HUES64 (cell line): ENCODE results near the gene RHBDF1.
"Not testable (repeated sequence)": the region's sequence is repeated elsewhere in the genome, so short reads cannot be mapped to it uniquely, and the experiment has no call there.

Source experiments
- H3K27ac ChIP-seq: 2 replicates; pipeline ENCODE4 v1.7.0; 2013; ENCODE audit warnings: low read depth, low read length, inconsistent platforms
- H3K27me3 ChIP-seq: 2 replicates; pipeline ENCODE4 v1.6.1; 2013; ENCODE audit warnings: mild to moderate bottlenecking, low read length; ENCODE audit not compliant: insufficient read depth
- H3K36me3 ChIP-seq: 2 replicates; pipeline ENCODE4 v1.6.1; 2013; ENCODE audit warnings: mild to moderate bottlenecking, low read length; ENCODE audit not compliant: insufficient read depth
- H3K4me1 ChIP-seq: 2 replicates; pipeline ENCODE4 v1.6.1; 2013; ENCODE audit warnings: mild to moderate bottlenecking, low read length, moderate library complexity; ENCODE audit not compliant: insufficient read depth
- H3K4me3 ChIP-seq: 2 replicates; pipeline ENCODE4 v1.5.1; 2013; ENCODE audit warnings: mild to moderate bottlenecking, low read length, moderate library complexity
- H3K9ac ChIP-seq: 2 replicates; pipeline ENCODE4 v1.6.1; 2013; ENCODE audit warnings: mild to moderate bottlenecking, low read depth, low read length
- H3K9me3 ChIP-seq: 2 replicates; pipeline ENCODE4 v1.6.1; 2013; ENCODE audit warnings: low read depth, low read length; ENCODE audit not compliant: insufficient read depth
- WGBS: fragments of 150-250, 120-280 bp; methylation state at CpG from one replicate; pipeline ENCODE4 v1.1.7; 2013; ENCODE audit warnings: missing lambda C conversion rate; 5-methylcytosine and 5-hydroxymethylcytosine counted together

Gene RHBDF1

GRCh38 chr16:38941-39892 lies 33.2 kb downstream of the RHBDF1 start:
- no peak overlapping the region for H3K4me3 ChIP-seq
- H3K9ac ChIP-seq = no peak overlapping the region
- no peaks in the 10 kb centered on the region for H3K4me1 ChIP-seq
- no peak overlapping the region for H3K27ac ChIP-seq
- WGBS = 88% methylated on average over 12 of the region's 13 CpGs
- no peaks in the 10 kb centered on the region for H3K27me3 ChIP-seq
- H3K9me3 ChIP-seq = peaks cover 10% of the 10 kb centered on the region
- H3K36me3 ChIP-seq = peaks cover 45% of the 10 kb centered on the region

- H3K36me3 ChIP-seq = peaks cover 37% of the 10 kb centered on the region
- H3K9me3 ChIP-seq, H3K4me1 ChIP-seq, H3K27ac ChIP-seq, H3K27me3 ChIP-seq, H3K4me3 ChIP-seq, H3K9ac ChIP-seq: not testable (repeated sequence)
- WGBS = 68% methylated on average over 11 of the region's 11 CpGs
These were observed 34.2 kb downstream of the RHBDF1 start for GRCh38 chr16:38206-38605.

- WGBS = 88% methylated on average over 5 of the region's 5 CpGs
These were observed 34.9 kb downstream of the RHBDF1 start for GRCh38 chr16:37511-37910.

GRCh38 chr16:36336-36984 lies 36.0 kb downstream of the RHBDF1 start:
- no peaks in the 10 kb centered on the region for H3K9me3 ChIP-seq
- H3K36me3 ChIP-seq = peaks cover 20% of the 10 kb centered on the region
- H3K4me1 ChIP-seq = no peaks in the 10 kb centered on the region
- no peaks in the 10 kb centered on the region for H3K27me3 ChIP-seq
- no peak overlapping the region for H3K4me3 ChIP-seq
- 93% methylated on average over 15 of the region's 15 CpGs for WGBS
- H3K9ac ChIP-seq = no peak overlapping the region
- no peak overlapping the region for H3K27ac ChIP-seq

More at GRCh38 chr16:37511-37910, 34.9 kb downstream of the RHBDF1 start:
- no peak overlapping the region for H3K4me3 ChIP-seq
- H3K27me3 ChIP-seq = no peaks in the 10 kb centered on the region
- no peaks in the 10 kb centered on the region for H3K4me1 ChIP-seq
- H3K36me3 ChIP-seq = peaks cover 30% of the 10 kb centered on the region
- H3K9me3 ChIP-seq = peaks cover 4% of the 10 kb centered on the region
- no peak overlapping the region for H3K27ac ChIP-seq
- H3K9ac ChIP-seq = no peak overlapping the region

- H3K36me3 ChIP-seq = peaks cover 13% of the 10 kb centered on the region
- H3K27ac ChIP-seq = no peak overlapping the region
- WGBS = 81% methylated on average over 11 of the region's 11 CpGs
- H3K4me3 ChIP-seq = no peak overlapping the region
- no peak overlapping the region; the same call in 1 of the 2 replicates for H3K9ac ChIP-seq
- no peaks in the 10 kb centered on the region for H3K9me3 ChIP-seq
- H3K4me1 ChIP-seq = no peaks in the 10 kb centered on the region
- H3K27me3 ChIP-seq = no peaks in the 10 kb centered on the region
These were observed 36.6 kb downstream of the RHBDF1 start for GRCh38 chr16:35678-36305.

- H3K4me3 ChIP-seq = no peak overlapping the region
- H3K27ac ChIP-seq = no peak overlapping the region
- 75% methylated on average over 17 of the region's 17 CpGs for WGBS
- peaks cover 12% of the 10 kb centered on the region for H3K36me3 ChIP-seq
- no peaks in the 10 kb centered on the region for H3K27me3 ChIP-seq
- no peak overlapping the region; the same call in 1 of the 2 replicates for H3K9ac ChIP-seq
- no peaks in the 10 kb centered on the region for H3K9me3 ChIP-seq
- H3K4me1 ChIP-seq = no peaks in the 10 kb centered on the region
These were observed 37.3 kb downstream of the RHBDF1 start for GRCh38 chr16:35011-35677.

GRCh38 chr16:34648-34987 lies 37.8 kb downstream of the RHBDF1 start:
- Histone ChIP-seq H3K4me1 (no peaks in the 10 kb centered on the region), H3K27me3 (no peaks in the 10 kb centered on the region), H3K9ac (no peak overlapping the region), H3K9me3 (no peaks in the 10 kb centered on the region), H3K36me3 (peaks cover 9% of the 10 kb centered on the region), H3K4me3 (no peak overlapping the region), H3K27ac (no peak overlapping the region)
- WGBS = 88% methylated on average over 6 of the region's 6 CpGs

- H3K9me3 ChIP-seq = no peaks in the 10 kb centered on the region
- H3K36me3 ChIP-seq = peaks cover 4% of the 10 kb centered on the region; the same call in 1 of the 2 replicates
- no peak overlapping the region for H3K27ac ChIP-seq
- no peak overlapping the region for H3K9ac ChIP-seq
- no peaks in the 10 kb centered on the region for H3K4me1 ChIP-seq
- no peaks in the 10 kb centered on the region for H3K27me3 ChIP-seq
- no peak overlapping the region for H3K4me3 ChIP-seq
- 84% methylated on average over 20 of the region's 21 CpGs for WGBS
These were observed 38.4 kb downstream of the RHBDF1 start for GRCh38 chr16:33877-34647.

- not testable (repeated sequence) for H3K27me3 ChIP-seq
These were observed 39.1 kb downstream of the RHBDF1 start for GRCh38 chr16:33154-33876.

GRCh38 chr16:30627-31026 lies 41.8 kb downstream of the RHBDF1 start:
- not testable (repeated sequence) for H3K4me1 ChIP-seq, H3K27ac ChIP-seq, H3K36me3 ChIP-seq, H3K4me3 ChIP-seq, H3K9me3 ChIP-seq, H3K9ac ChIP-seq, H3K27me3 ChIP-seq
- no CpG with 5 or more reads among the region's 7 CpGs for WGBS

More at GRCh38 chr16:33154-33876, 39.1 kb downstream of the RHBDF1 start:
- H3K4me1 ChIP-seq, H3K9me3 ChIP-seq, H3K27ac ChIP-seq, H3K9ac ChIP-seq, H3K36me3 ChIP-seq, H3K4me3 ChIP-seq: not testable (repeated sequence)
- WGBS = 94% methylated on average over 4 of the region's 8 CpGs
